ENCODE measurements around the gene GFI1B. TPM values are rescaled to one million over a fixed set of nuclear protein-coding genes. Genes with fewer than 3 reads are reported as not detected.
A peak's percentile ranks its signal among the peaks of the same experiment; 100 is the strongest.

Gene GFI1B
- total and polyA plus RNA-seq, 2 of the 13 experiments (the other 11 are each of a cell fraction or from before 2014, with no cell fraction given): 0.15 to 0.51 TPM

- Histone ChIP-seq H3K27me3 (ENCODE audit: control insufficient read depth in 1 of 2, insufficient read depth in 2 of 2, low read length in 2 of 2) (peaks cover 0 to 3% of the 10 kb centered on the region in 2 experiments; a peak in 2 of 5 replicates), H3K79me2 (ENCODE audit: insufficient read depth, low read length) (peaks cover 49% of the 10 kb centered on the region), H4K20me1 (ENCODE audit: insufficient read depth, low read length) (no peaks in the 10 kb centered on the region; the same call in 1 of the 2 replicates), H3K9ac (ENCODE audit: insufficient read depth, low read depth, low read length) (peak within 1 kb of the TSS; percentile 97), H3K4me1 (ENCODE audit: insufficient read depth, low read length) (peaks cover 62% of the 10 kb centered on the region), H3K4me2 (ENCODE audit: low read depth, low read length) (peak within 1 kb of the TSS; percentile 81), H3K27ac (ENCODE audit: extremely low read length, insufficient read depth, low read length) (peak within 1 kb of the TSS; percentile 99), H2AFZ (ENCODE audit: low read length) (peak within 1 kb of the TSS; percentile 69), H3K36me3 (replicated peaks in 1 of 2; ENCODE audit: control insufficient read depth in 1 of 2, insufficient read depth in 2 of 2, low read length in 2 of 2) (peaks cover 0 to 1% of the 10 kb centered on the region in 2 experiments; a peak in 1 of 5 replicates), H3K9me3 (ENCODE audit: low read length) (no peaks in the 10 kb centered on the region), H3K4me3 (replicated peaks in 1 of 3; ENCODE audit: insufficient read depth in 1 of 3, low read depth in 2 of 3, low read length in 3 of 3) (peak within 1 kb of the TSS; percentile 86 to 100 (median 95))
- ChIA-PET POLR2A (interaction anchor here (0.6 to 2.3 kb wide), 7 partner anchors 8 to 275 kb away, joined by 3 to 16 read pairs (median 4); partner anchors contain the start of genes DDX31, GTF3C4 and GTF3C5), CTCF (ENCODE audit: low intra/inter-chr PET ratio, low total read pairs) (no interaction called here)
- 1% methylated on average over 26 of the region's 72 CpGs for WGBS (ENCODE audit: low lambda C conversion rate)
- ATAC-seq: peak; percentile 86
- peak; percentile 83 for DNase-seq (ENCODE audit: low spot score)
- intact Hi-C loops (cut with micrococcal nuclease; ENCODE audit: unreplicated experiment) (no loop called here), in situ Hi-C loops (cut with HindIII; ENCODE audit: extremely low pct_ligation_motif_present, low pct_unique_long_range_greater_than_20kb) (no loop called here)
- no TSS peak for BruUV-seq (replicated peaks)
- FAIRE-seq: no peak
- TF ChIP-seq ZUFSP (CRISPR knock-in tag; IDR thresholded peaks at IDR 0.05; ENCODE audit: borderline replicate concordance): no peak
- TF ChIP-seq SP4 (CRISPR knock-in tag; IDR thresholded peaks at IDR 0.05): peak; percentile 99
- peak; percentile 82 for TF ChIP-seq ZNF709 (CRISPR knock-in tag; IDR thresholded peaks at IDR 0.05)
- no peak for TF ChIP-seq ZFP62 (CRISPR knock-in tag; IDR thresholded peaks at IDR 0.05)
- TF ChIP-seq MTA1 (CRISPR knock-in tag; IDR thresholded peaks at IDR 0.05; ENCODE audit: borderline replicate concordance): no peak
- TF ChIP-seq HOXA7 (CRISPR knock-in tag; IDR thresholded peaks at IDR 0.05): peak; percentile 68; the same call in 1 of the 2 replicates
- peak; percentile 22; the same call in 1 of the 2 replicates for TF ChIP-seq FOXP1 (IDR thresholded peaks at IDR 0.05)
- TF ChIP-seq FOXP1 (CRISPR knock-in tag; IDR thresholded peaks at IDR 0.05): no peak
- no peak for TF ChIP-seq AKNA (CRISPR knock-in tag; IDR thresholded peaks at IDR 0.05; ENCODE audit: borderline replicate concordance)
- no peak for TF ChIP-seq RAD21 (CRISPR knock-in tag; IDR thresholded peaks at IDR 0.05)
- no peak for TF ChIP-seq ZNF367 (CRISPR knock-in tag; IDR thresholded peaks at IDR 0.05; ENCODE audit: borderline replicate concordance)
- 0 out of 2 replicates have a peak, but pooled peaks have one; percentile 67 for TF ChIP-seq MAF1 (CRISPR knock-in tag; IDR thresholded peaks at IDR 0.05; ENCODE audit: borderline replicate concordance)
- peak; percentile 23 for TF ChIP-seq IKZF4 (CRISPR knock-in tag; IDR thresholded peaks at IDR 0.05; ENCODE audit: borderline replicate concordance, low read depth, not compliant biosample characterization)
- TF ChIP-seq ZMAT3 (CRISPR knock-in tag; conservative IDR thresholded peaks at IDR 0.05): peak; percentile 58; the same call in 1 of the 2 replicates
- TF ChIP-seq STAT5B (CRISPR knock-in tag; IDR thresholded peaks at IDR 0.05): 0 out of 2 replicates have a peak, but pooled peaks have one; percentile 53
- peak; percentile 98 for TF ChIP-seq U2AF1 (optimal IDR thresholded peaks at IDR 0.05; ENCODE audit: low read depth, low read length)
- TF ChIP-seq TBX3 (IDR thresholded peaks at IDR 0.05; ENCODE audit: borderline replicate concordance): peak; percentile 87; the same call in 1 of the 2 replicates
- TF ChIP-seq ZNF761 (CRISPR knock-in tag; conservative IDR thresholded peaks at IDR 0.05): peak; percentile 80
These were observed 34.0 kb upstream of the GFI1B start, which contains the start of gene TSC1 for GRCh38 chr9:132944294-132945185. TSS of gene TSC1 (minus strand) at chr9:132944616. CDS start at chr9:132928872, 15,744 bp downstream.

Data from HepG2 (cell line).